ENCODE measurements around the gene NRCAM.
"Not testable (repeated sequence)": the region's sequence is repeated elsewhere in the genome, so short reads cannot be mapped to it uniquely, and the experiment has no call there.

The NRCAM gene

GRCh38 chr7:108402865-108403264 is 53.4 kb downstream of the NRCAM start:
- DNase-seq (ENCODE audit: low read depth), result no peak

DNA sequence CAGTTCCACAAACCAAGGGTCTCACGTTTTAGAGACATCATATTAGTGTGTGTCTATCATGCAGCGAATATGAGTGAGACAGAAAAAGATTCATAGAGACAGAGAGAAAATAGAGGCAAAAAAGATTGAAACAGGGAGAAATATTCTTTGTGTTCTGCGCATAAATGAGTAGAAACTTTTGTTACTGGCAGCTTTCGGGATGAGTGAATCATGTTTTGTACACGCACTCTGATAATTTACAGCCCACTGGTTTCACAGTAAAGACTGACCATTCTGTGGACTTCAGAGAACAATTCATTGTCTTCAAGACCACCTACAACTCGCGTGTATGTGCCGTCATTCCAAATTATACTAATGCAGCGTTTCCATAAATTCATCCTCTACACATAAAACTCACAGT is 60.2 kb downstream of the NRCAM start:
- no peak for DNase-seq (ENCODE audit: low read depth)

- DNase-seq (ENCODE audit: low read depth), result no peak
Measured at GRCh38 chr7:108395426-108395825, 60.8 kb downstream of the NRCAM start.

- DNase-seq (ENCODE audit: low read depth), result not testable (repeated sequence)
Measured at GRCh38 chr7:108393097-108393496, 63.1 kb downstream of the NRCAM start.

GRCh38 chr7:108387686-108388085 is 68.5 kb downstream of the NRCAM start:
- not testable (repeated sequence) for DNase-seq (ENCODE audit: low read depth)

DNA sequence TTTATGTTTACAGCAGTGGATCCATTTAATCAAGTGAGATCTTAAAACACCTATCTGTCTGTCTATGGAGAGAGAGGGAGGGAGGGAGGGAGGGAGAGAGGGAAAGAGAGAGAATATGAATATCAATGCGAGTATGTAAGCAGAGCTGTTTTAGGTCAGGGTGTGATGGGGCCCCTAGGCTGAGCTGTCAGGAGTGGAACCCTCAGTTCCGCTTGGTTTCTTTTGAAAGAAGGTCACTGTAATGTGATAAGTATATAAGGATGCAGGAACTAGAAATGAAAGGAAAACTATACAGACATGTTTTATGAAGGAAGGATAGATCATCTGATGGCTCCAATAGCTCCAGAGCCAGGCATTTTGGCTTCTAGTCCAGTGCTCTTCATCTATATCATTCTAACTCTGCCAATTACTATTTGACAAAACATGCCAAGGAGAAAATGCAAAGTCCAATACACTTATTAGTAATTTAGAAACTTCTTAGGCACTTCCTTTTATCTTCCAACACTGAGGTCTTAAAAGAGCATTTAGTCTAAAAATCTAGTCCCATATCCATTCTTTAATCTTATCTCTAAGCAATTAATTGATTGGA is 70.3 kb downstream of the NRCAM start:
- no peak for DNase-seq (ENCODE audit: low read depth)

DNA sequence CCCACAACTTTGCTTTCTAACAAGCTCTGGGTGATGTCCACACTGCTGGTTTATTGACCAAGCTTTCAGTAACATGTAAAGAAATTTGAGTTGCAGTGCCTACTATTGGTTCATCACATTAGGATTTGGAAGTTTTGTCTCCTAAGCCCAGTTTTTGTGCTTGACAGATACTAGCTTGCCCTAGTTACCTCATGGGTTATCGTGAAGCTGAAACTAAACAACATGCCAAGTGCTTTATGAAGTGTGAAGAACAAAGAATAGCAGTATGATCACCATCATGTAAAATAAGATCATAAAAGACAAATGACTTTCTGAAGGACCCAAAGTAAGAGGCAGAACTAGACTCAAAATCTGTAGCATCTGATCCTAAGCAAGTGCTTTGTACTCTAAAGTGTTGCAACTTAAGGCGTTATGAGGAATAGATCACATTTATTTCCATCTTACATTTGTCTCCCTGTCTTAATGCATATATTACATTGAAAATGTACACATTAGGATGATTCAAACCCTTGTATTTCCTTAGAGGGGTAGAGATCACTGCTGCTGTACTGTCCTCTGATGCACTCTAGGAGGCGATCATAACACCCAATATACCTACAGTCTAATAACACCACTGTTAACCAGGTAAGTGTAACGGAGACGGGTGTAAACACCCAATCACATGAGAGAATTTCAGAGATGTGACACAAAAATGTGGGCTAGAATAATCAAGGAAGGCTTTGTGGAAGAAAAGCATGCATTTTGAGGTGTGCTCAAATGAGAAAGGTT is 71.3 kb downstream of the NRCAM start:
- DNase-seq (ENCODE audit: low read depth), result no peak

GRCh38 chr7:108382932-108383331 is 73.3 kb downstream of the NRCAM start:
- no peak for DNase-seq (ENCODE audit: low read depth)

GRCh38 chr7:108380517-108380916 is 75.7 kb downstream of the NRCAM start:
- no peak for DNase-seq (ENCODE audit: low read depth)

DNA sequence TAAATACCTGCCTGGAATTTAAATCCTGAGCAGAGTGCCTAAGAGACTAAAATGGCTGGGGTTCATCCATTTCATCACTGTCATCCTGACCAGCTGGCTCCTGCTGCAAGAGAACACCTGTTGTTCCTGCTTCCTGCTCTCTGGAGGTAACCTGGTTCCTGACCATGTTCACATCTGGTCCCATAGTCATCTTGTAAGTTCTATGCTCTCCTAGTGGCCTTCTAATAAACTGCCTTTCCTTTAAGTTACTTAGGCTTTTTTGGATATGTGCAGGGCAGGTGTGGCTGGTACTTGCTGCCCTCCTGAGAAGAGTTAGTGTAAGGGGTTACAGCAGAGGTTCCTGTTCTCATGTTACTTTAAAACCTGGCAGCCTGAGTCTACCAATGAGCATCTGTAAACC is 80.0 kb downstream of the NRCAM start:
- DNase-seq (ENCODE audit: low read depth), result no peak

- DNase-seq (ENCODE audit: low read depth), result no peak
Measured at GRCh38 chr7:108375668-108376067, 80.6 kb downstream of the NRCAM start.

DNA sequence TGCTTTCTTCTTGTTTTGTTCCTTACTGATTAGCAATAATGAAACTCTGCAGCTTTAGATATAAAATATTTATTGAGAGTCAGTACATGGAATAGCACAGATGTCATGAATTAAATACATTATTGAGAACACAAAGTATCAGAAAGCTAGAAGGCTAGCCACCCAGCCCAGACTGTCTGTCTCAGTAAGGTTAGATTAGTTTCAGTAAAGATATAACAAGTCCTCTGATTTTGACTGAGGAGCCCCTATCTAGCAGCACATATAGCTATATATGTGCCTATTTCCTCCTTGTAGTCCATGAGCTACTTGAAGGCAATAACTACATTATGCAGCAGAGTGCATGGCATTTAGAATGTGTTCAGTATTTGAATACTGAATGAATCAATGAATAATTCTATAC is 81.3 kb downstream of the NRCAM start:
- DNase-seq (ENCODE audit: low read depth), result no peak

DNA sequence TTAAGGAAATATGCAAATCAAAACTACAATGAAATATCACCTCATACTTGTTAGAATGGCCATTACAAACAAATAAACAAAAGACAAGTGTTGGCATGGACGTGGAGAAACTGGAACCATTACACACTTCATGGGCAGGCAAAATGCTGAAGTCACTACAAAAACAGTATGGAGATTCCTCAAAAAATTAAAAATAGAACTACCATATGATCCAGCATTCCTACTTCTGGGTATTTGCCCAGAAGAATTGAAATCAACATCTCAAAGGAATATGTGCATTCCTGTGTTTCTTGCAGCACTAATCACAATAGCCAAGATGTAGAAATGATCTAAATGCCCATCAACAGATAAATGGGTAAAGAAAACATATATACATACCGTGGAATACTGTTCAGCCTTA is 83.6 kb downstream of the NRCAM start:
- DNase-seq (ENCODE audit: low read depth), result no peak

DNA sequence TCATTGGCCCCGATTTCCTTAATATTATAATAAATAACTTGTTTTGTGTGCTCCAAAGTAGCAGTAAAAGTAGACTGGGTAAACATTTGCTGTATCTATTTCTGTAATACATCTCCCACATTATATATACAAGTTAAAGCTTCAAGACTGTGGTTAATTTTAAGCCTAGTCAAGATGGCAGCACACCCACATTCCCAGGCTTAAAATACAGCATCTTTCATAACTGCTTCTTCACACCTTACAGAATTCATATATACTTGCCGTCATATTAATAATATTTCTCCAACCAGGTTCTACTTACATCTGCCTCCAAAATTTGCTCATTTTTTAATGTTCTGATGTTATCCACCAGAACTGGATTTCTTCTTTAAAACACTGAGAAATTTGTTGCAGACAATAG is 85.6 kb downstream of the NRCAM start:
- DNase-seq (ENCODE audit: low read depth), result no peak

DNA sequence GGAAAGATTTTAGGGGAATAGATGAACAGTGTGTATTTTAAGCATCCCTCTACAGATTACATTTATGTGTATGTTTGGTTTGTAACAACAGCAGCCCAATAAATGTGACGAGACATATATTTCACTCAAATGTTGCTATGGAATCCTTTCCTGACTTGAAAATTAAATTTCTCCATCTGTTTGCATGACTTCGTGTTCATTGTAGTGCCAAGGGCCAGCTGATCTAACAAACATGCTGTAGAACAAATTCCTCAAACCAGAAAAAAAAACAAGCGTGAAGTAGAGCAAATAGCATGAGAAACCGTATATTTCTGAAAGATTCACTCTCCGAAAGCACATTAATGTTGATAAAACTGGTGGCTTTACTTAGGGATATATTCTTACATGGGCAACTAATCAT is 87.8 kb downstream of the NRCAM start:
- DNase-seq (ENCODE audit: low read depth), result no peak

DNA sequence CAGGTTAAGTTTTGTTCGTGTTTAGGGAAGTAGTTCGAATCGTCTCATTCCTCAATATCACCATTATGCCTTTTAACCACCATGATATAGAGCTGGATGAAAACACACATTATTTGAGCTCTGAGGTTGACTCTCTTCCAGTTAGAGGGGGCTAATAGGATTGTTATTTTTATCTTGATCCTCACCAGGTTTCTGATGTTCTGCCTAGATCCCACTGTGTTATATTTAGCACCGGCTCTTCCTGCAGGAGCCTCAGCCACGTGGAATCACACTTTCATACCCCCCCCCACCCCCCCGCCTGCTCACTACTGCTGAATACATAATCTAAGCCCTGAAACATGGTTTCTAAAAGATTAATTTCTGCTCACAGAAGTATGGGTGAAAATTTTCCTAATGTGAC is 88.3 kb downstream of the NRCAM start:
- no peak for DNase-seq (ENCODE audit: low read depth)

GRCh38 chr7:108367314-108367713 is 88.9 kb downstream of the NRCAM start:
- DNase-seq (ENCODE audit: low read depth), result no peak

DNA sequence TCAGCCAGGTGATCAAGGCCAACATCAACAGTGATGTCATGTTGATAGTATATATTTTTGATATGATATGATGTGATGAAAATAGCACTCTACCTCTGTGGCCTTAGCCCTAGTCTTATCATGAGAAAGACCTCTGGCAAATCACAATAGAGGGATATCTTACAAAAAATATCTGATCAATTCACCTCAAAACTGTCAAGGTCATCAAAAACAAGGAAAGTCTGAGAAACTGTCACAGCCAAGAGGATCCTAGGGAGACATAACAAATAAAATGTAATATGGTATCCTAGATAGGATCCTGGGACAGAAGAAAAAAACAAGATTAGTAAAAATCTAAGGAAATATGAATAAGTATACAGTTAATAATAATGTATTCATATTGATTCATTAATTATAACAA is 92.6 kb downstream of the NRCAM start:
- no peak for DNase-seq (ENCODE audit: low read depth)

- DNase-seq (ENCODE audit: low read depth), result no peak
Measured at GRCh38 chr7:108360058-108360800, 96.0 kb downstream of the NRCAM start.

- no peak for DNase-seq (ENCODE audit: low read depth)
Measured at GRCh38 chr7:108358553-108358952, 97.7 kb downstream of the NRCAM start.

DNA sequence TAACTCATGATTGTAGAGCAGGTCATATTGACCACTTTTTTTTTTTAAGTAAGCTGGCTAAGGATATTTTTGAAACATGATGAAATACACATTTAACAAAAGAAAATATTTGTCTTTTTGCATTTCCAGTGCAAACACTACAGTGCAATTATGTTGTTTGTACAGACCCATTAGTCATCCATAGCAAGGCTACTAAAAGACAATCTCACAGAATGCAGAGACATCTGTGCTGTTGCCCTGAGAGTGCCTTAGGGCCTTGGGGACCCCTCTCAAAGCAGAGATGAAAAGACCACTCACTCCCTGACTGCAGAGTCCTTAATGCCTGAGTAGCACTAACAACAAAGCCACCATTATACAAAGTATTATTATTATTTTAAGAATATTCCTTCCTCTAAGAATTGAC is 104.5 kb downstream of the NRCAM start:
- DNase-seq (ENCODE audit: low read depth), result no peak

DNA sequence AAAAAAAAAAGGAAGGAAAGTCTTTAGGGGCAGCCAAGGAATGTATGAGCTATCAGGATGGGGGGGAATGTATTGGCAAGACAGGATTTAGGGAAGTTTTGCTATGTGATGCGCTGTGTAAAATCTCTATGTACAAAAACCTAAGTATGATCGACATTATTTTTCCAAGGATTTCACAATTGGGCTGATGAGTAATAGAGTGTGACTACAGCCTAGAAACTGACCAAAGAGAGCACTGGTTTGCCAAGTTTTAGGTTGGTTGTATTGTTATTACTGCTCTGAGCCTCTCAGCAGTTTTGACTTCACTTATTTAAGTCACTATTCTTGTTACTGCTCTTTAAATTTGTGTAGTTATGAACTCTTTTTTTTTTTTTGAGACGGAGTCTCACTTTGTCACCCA is 107.3 kb downstream of the NRCAM start:
- no peak for DNase-seq (ENCODE audit: low read depth)

GRCh38 chr7:108347616-108348015 is 108.6 kb downstream of the NRCAM start:
- DNase-seq (ENCODE audit: low read depth), result no peak

Measured in activated T-cell treated with anti-CD3 and anti-CD28 coated beads for 48 hours (primary cell).